ENCODE data around the gene CARD11.

CARD11 gene

GRCh38 chr7:2886391-2886790 is 157.3 kb downstream of the CARD11 start:
- TF ChIP-seq ZFX (IDR thresholded peaks at IDR 0.05), result no peak
- TF ChIP-seq, protein P1, sequence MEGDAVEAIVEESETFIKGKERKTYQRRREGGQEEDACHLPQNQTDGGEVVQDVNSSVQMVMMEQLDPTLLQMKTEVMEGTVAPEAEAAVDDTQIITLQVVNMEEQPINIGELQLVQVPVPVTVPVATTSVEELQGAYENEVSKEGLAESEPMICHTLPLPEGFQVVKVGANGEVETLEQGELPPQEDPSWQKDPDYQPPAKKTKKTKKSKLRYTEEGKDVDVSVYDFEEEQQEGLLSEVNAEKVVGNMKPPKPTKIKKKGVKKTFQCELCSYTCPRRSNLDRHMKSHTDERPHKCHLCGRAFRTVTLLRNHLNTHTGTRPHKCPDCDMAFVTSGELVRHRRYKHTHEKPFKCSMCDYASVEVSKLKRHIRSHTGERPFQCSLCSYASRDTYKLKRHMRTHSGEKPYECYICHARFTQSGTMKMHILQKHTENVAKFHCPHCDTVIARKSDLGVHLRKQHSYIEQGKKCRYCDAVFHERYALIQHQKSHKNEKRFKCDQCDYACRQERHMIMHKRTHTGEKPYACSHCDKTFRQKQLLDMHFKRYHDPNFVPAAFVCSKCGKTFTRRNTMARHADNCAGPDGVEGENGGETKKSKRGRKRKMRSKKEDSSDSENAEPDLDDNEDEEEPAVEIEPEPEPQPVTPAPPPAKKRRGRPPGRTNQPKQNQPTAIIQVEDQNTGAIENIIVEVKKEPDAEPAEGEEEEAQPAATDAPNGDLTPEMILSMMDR (conservative IDR thresholded peaks at IDR 0.05), result no peak
- H3K27ac ChIP-seq, result no peak overlapping the region

DNA sequence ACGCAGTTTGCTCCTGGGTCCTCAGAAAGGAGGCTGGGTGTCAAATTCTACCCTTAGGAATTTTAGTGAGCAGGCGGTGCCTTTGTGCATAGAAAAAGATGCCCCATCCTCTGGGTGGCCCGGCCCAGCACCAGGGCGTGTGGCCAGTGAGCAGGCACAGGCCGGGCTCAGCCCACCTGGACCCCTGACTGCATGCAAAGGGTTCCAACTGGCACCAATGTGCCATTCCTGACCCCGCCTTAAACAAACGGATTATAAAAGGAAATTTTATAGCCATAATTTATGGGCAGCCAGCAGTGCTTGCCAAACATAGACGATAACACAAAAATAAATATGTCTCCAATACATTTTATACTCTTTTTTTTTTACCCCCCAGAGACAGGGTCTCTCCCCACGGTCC is 159.5 kb downstream of the CARD11 start:
- no peak overlapping the region; the same call in 1 of the 2 replicates for H3K27ac ChIP-seq
- no peak for TF ChIP-seq ZFX (IDR thresholded peaks at IDR 0.05)

DNA sequence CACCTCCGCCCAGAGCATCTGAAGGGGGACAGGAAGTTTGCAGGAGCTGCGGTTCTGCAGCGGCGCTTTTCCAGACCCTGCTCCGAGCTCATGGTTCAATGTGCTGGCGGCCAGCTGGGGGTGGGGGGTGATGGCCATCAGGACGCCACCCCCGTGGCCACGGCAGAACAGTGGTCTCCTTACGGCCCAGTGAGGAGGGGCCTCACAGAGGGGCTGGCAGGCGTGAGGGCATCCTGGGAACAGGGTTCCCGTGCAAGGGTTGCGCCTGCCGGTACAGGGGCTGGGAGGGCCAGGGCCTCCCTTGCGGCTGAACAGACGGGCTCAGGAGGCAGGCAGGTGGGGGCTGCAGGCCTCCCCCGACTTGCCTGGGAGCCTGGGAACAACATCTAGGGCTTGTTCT is 160.6 kb downstream of the CARD11 start:
- no peak overlapping the region for H3K27ac ChIP-seq
- TF ChIP-seq, protein P1 (conservative IDR thresholded peaks at IDR 0.05), result no peak
- no peak for TF ChIP-seq ZFX (IDR thresholded peaks at IDR 0.05)

- H3K27ac ChIP-seq, result no peak overlapping the region
- TF ChIP-seq, protein P1 (conservative IDR thresholded peaks at IDR 0.05), result no peak
- no peak for TF ChIP-seq ZFX (IDR thresholded peaks at IDR 0.05)
These were observed 161.6 kb downstream of the CARD11 start for GRCh38 chr7:2882111-2882510.

DNA sequence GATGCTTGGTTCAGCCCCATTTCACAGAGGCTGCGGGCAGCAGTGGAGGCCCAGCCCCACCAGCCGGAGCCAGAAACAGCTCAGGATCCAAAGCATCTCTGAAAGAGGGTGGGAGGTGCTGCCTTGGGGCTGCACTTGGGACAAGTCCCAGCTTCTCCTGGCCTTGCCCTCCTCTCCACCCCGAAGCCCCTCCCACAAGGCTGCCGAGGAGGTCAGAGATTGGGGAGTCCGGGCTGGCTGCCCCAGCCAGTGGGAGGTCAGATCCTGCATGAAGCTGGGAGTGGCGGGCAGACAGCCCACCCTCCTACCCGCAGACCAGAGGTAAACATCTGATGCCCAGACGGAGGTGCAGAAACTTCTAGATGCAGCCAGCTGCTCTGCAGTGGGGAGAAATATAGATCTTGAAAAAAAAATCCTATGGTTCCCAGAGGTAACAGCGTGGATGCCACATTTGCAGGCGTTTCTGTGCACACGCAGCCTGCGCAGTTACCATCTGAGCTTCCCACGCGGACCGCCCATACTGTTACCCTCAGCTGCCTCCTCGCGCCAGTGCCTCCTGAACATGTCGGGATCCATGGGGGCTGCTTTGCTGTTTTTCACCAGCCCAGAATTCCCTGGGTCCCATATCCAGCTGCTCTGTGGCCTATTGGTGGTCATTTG is 162.7 kb downstream of the CARD11 start:
- H3K27ac ChIP-seq, result no peak overlapping the region
- no peak for TF ChIP-seq ZFX (IDR thresholded peaks at IDR 0.05)
- TF ChIP-seq, protein P1 (conservative IDR thresholded peaks at IDR 0.05), result no peak

DNA sequence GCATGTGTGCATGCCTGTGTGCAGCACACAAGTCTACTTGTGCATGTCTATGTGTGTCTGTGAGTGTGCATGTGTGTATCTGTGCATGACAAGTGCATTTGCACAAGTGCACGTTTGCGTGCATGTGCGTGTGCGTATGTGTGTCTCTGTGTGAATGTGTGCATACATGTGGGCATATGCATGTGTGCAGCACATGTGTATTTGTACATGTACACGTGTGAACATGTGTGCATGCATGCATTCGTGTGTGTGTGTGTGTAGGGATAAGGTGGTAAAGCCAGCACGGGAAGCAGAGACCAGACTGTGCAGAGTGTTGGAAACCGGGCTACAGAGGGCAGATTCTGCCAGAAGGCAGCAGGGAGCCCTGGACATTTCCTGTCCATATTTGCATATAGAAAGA is 163.6 kb downstream of the CARD11 start:
- no peak for TF ChIP-seq ZFX (IDR thresholded peaks at IDR 0.05)
- TF ChIP-seq, protein P1 (conservative IDR thresholded peaks at IDR 0.05), result no peak
- no peak overlapping the region for H3K27ac ChIP-seq

- TF ChIP-seq ZFX (IDR thresholded peaks at IDR 0.05), result no peak
- TF ChIP-seq, protein P1 (conservative IDR thresholded peaks at IDR 0.05), result no peak
- H3K27ac ChIP-seq, result no peak overlapping the region
These were observed 164.3 kb downstream of the CARD11 start for GRCh38 chr7:2879354-2879753.

DNA sequence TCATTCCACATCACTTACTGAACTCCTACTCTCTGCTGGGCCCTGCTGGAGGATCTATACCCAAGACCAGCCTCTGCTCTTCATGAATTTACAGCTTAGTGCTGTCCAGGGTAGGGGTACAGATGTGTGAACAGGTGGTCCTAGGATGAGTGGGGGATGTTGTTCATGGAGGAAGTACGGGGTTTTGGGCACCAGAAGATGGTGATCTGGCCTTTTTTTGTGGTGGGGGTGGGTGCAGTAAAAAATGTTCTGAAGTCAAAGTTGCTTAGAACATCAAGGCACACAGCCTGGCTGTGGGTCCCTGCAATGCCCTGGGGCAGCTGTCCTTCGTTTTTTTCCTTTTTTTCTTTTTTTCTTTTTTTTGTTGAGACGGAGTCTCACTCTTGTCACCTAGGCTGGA is 165.4 kb downstream of the CARD11 start:
- TF ChIP-seq, protein P1 (conservative IDR thresholded peaks at IDR 0.05), result no peak
- no peak for TF ChIP-seq ZFX (IDR thresholded peaks at IDR 0.05)
- H3K27ac ChIP-seq, result no peak overlapping the region
